Measurements from ENCODE around the gene CBFA2T2.

CBFA2T2 gene

DNA sequence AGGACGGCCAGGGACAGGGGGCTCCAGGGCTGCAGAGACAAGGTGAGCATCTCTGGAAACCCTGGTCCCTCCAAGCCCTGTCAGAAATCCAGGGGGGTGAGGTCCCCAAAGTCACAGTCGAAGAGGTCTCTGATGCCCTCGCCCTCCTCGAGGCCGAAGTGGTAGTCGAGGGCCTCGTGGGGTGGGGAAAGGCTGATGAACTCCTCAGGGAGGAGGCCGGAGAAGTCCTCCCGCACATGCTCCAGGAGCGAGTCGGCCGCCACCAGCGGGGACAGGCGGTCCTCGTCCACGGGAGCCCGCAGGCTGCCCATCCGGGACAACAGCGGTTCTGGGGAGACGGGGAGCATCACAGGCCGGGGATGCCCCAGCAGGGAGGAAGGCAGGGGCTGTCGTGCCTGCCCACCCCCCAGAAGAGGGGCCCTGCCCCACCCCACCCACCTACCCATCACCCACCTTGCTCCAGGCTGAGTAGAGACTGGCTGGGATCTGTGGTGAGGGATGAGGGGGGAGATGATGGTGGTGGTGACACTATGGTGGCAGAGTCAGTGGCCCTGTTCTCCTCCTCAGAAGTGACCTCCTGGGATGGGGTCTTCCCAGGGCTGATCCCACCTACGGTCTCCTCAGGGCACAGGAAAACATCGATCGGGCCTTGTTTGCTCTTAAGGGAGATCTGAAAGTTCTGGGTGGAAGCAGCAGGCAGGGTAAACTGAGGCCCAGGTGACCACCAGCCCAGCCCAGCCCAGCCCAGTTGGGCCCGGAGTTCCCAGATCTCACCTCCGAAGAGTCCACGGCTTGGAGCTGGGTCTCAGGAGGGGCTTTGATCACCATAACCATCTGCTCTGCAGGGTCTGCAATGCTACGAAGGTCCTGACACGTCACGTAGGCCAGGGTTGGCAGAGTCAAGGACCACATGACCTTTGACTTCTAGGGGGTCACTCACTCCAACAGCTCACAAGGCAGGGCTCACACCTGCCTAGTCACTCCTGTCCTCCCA, 187.1 kb downstream of the CBFA2T2 start:
- Histone ChIP-seq H3K4me2 (no peak overlapping the region), H3K36me3 (peaks cover 0 to 60% (median 49%) of the 10 kb centered on the region in 11 experiments; a peak in 17 of 22 replicates), H3K4me1 (peaks cover 30 to 62% (median 53%) of the 10 kb centered on the region in 10 experiments), H3K27me3 (no peaks in the 10 kb centered on the region), H3K9ac (no peak overlapping the region; a peak in 1 of 22 replicates), H3K4me3 (no peak overlapping the region), H4K20me1 (peaks cover 0 to 86% (median 63%) of the 10 kb centered on the region in 11 experiments; a peak in 19 of 22 replicates), H3K9me3 (replicated peaks in 1 of 11) (no peaks in the 10 kb centered on the region), H3K27ac (no peak overlapping the region)
- no peak for TF ChIP-seq Cebpa-rat (IDR thresholded peaks at IDR 0.05)

DNA sequence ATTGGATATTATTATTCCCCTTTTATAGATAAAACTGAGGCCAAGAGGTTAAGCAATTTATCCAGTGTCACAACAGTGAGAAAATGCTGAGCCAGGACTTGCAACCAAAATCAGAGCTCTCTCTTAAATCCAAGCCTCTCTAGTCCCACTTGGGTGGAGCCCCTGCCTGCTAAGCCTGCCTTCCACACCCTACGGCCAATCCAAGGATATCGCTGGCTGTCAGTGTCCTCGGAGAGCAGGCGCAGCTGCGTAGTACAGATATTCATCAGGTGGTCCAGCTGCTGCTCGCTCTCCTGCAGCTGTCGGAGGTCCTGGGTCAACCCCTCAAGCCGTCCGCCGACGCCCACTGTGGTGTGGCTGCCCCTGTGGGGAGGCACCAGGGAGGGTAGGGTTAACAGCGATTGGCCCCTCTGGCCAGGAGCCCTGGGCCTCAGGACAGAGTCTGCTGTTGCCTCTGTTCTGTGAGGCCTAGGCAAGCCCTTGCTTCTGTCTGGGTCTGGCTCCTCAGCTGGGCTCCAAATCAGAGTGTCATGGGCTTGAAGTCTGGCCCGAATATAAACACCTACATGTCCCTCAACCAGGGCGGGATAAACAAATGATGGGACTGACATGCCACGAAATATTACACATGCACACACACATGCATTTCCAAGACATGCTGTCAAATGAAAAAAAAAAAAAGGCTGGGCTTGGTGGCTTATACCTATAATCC, 188.3 kb downstream of the CBFA2T2 start:
- peaks cover 18 to 62% (median 53%) of the 10 kb centered on the region in 10 experiments for H3K4me1 ChIP-seq
- peaks cover 0 to 72% (median 53%) of the 10 kb centered on the region in 11 experiments; a peak in 17 of 22 replicates for H3K36me3 ChIP-seq
- no peaks in the 10 kb centered on the region for H3K27me3 ChIP-seq
- H3K9ac ChIP-seq: peak overlapping the region in 1 of 11 experiments; percentile 29; a peak in 1 of 22 replicates
- H3K27ac ChIP-seq: no peak overlapping the region
- no peak overlapping the region for H3K4me2 ChIP-seq
- H3K4me3 ChIP-seq: no peak overlapping the region
- H4K20me1 ChIP-seq: peaks cover 0 to 88% (median 67%) of the 10 kb centered on the region in 11 experiments; a peak in 18 of 22 replicates
- no peak for TF ChIP-seq Cebpa-rat (IDR thresholded peaks at IDR 0.05)
- H3K9me3 ChIP-seq (replicated peaks in 1 of 11): no peaks in the 10 kb centered on the region

DNA sequence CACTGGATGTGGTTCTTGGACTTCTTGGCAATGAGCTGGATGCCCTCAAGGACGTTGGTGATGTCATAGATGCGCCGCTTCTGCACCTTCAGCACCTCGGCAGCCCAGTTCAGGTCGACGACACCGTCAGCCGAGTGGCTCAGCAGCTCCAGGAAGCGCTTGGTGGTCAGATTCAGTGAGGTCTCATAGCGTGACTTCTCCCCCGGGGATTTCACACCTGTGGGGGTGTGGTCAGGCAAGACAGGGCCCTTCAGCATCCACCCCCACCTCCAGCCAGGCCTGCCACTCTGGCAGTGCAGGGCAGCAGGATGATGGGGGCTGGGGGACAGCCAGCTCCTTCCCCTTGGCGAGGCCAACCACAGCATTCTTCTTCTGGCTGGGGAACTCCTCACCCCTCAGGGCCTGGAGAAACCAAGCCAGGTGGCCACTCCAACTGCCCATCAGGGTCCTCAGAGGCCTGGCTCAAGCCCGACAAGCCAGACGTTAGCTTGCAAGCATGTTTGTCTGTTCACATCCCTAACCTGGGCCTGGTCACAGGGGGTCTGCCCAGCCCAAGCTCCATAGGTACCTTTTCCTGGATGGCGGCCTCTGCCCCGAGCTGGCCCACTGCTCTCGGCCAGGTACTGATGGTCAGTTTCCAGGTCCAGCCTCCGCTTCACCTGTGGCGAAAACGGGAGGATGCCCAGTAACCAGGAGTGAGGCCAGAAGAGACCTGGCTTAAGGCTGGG, 190.0 kb downstream of the CBFA2T2 start:
- Histone ChIP-seq H3K27ac (peak overlapping the region in 4 of 11 experiments; percentile 19 to 49 (median 32); a peak in 8 of 22 replicates), H3K36me3 (peaks cover 0 to 85% (median 58%) of the 10 kb centered on the region in 11 experiments; a peak in 17 of 22 replicates), H3K4me1 (peaks cover 15 to 66% (median 58%) of the 10 kb centered on the region in 10 experiments), H3K9ac (peak overlapping the region in 7 of 11 experiments; percentile 3 to 60 (median 48); a peak in 8 of 22 replicates), H4K20me1 (peaks cover 0 to 99% (median 84%) of the 10 kb centered on the region in 11 experiments; a peak in 18 of 22 replicates), H3K27me3 (no peaks in the 10 kb centered on the region), H3K4me3 (peak overlapping the region in 1 of 10 experiments; percentile 22; a peak in 1 of 20 replicates), H3K4me2 (peak overlapping the region in 9 of 11 experiments; percentile 5 to 93 (median 58); a peak in 15 of 22 replicates), H3K9me3 (replicated peaks in 1 of 11) (no peaks in the 10 kb centered on the region)
- TF ChIP-seq Cebpa-rat (IDR thresholded peaks at IDR 0.05): no peak

DNA sequence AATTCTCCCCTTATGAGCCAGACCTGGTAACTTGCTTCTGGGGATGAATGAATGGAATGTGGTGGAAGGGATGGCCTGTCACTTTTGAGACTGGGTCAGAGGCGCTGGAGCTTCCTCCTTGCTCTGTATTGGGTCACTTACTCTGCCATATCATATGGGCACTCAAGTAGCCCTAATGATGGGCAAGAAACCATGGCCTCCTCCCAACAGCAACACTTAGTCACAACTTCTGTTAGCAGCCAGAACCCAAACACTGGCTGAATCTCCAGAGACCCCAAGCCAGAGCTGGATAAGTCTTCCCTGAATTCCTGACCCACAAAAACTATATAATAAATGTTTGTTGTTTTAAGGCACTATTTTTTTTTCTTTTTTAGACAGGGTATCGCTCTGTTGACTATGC, 190.8 kb downstream of the CBFA2T2 start:
- no peaks in the 10 kb centered on the region for H3K27me3 ChIP-seq
- H3K9ac ChIP-seq: peak overlapping the region in 5 of 11 experiments; percentile 31 to 60 (median 56); a peak in 4 of 22 replicates
- H3K4me2 ChIP-seq: peak overlapping the region in 7 of 11 experiments; percentile 29 to 93 (median 59); a peak in 14 of 22 replicates
- no peak for TF ChIP-seq Cebpa-rat (IDR thresholded peaks at IDR 0.05)
- H4K20me1 ChIP-seq: peaks cover 0 to 100% (median 84%) of the 10 kb centered on the region in 11 experiments; a peak in 18 of 22 replicates
- no peaks in the 10 kb centered on the region for H3K9me3 ChIP-seq (replicated peaks in 1 of 11)
- H3K36me3 ChIP-seq: peaks cover 0 to 83% (median 58%) of the 10 kb centered on the region in 11 experiments; a peak in 17 of 22 replicates
- no peak overlapping the region for H3K4me3 ChIP-seq
- peak overlapping the region in 1 of 11 experiments; percentile 49; a peak in 2 of 22 replicates for H3K27ac ChIP-seq
- peaks cover 18 to 68% (median 62%) of the 10 kb centered on the region in 10 experiments for H3K4me1 ChIP-seq

- H3K27ac ChIP-seq: peak overlapping the region in 2 of 11 experiments; percentile 7 to 17; a peak in 3 of 22 replicates
- H3K9me3 ChIP-seq (replicated peaks in 1 of 11): no peaks in the 10 kb centered on the region
- TF ChIP-seq Cebpa-rat (IDR thresholded peaks at IDR 0.05): no peak
- H3K4me1 ChIP-seq: peaks cover 18 to 67% (median 61%) of the 10 kb centered on the region in 10 experiments
- H3K36me3 ChIP-seq: peaks cover 0 to 77% (median 53%) of the 10 kb centered on the region in 11 experiments; a peak in 17 of 22 replicates
- peaks cover 0 to 94% (median 82%) of the 10 kb centered on the region in 11 experiments; a peak in 18 of 22 replicates for H4K20me1 ChIP-seq
- H3K27me3 ChIP-seq: no peaks in the 10 kb centered on the region
- peak overlapping the region in 8 of 11 experiments; percentile 29 to 93 (median 58); a peak in 15 of 22 replicates for H3K4me2 ChIP-seq
- no peak overlapping the region for H3K4me3 ChIP-seq
- peak overlapping the region in 4 of 11 experiments; percentile 26 to 60 (median 58); a peak in 2 of 22 replicates for H3K9ac ChIP-seq
These were observed 191.4 kb downstream of the CBFA2T2 start for GRCh38 chr20:33681288-33681687.

GRCh38 chr20:33681728-33682353, 191.9 kb downstream of the CBFA2T2 start:
- H3K4me1 ChIP-seq: peaks cover 21 to 71% (median 65%) of the 10 kb centered on the region in 10 experiments
- H3K9ac ChIP-seq: peak overlapping the region in 4 of 11 experiments; percentile 19 to 48 (median 36); a peak in 3 of 22 replicates
- peak overlapping the region in 8 of 11 experiments; percentile 30 to 96 (median 75); a peak in 16 of 22 replicates for H3K4me2 ChIP-seq
- H4K20me1 ChIP-seq: peaks cover 0 to 88% (median 81%) of the 10 kb centered on the region in 11 experiments; a peak in 18 of 22 replicates
- no peak overlapping the region for H3K4me3 ChIP-seq
- H3K27me3 ChIP-seq: no peaks in the 10 kb centered on the region
- H3K9me3 ChIP-seq (replicated peaks in 1 of 11): no peaks in the 10 kb centered on the region
- TF ChIP-seq Cebpa-rat (IDR thresholded peaks at IDR 0.05): no peak
- peak overlapping the region in 2 of 11 experiments; percentile 7 to 17; a peak in 1 of 22 replicates for H3K27ac ChIP-seq
- peaks cover 0 to 72% (median 47%) of the 10 kb centered on the region in 11 experiments; a peak in 17 of 22 replicates for H3K36me3 ChIP-seq

All from BLaER1 treated with 17β-estradiol and CSF1 and Interleukin-3, amounts not matched to agents 10 nM and 100 nM (cell line).